Panc1 (cell line): Measurements from ENCODE around the gene ERMP1. TPM values are rescaled to one million over a fixed set of nuclear protein-coding genes. Genes with fewer than 3 reads are reported as not detected.

Experiments
- ATAC-seq: fragments of 200-7000 bp; cut with Tn5 transposase; 2 replicates; pipeline ENCODE4 v1.9.1; 2020; ENCODE audit warnings: mild to moderate bottlenecking, moderate library complexity
- BruUV-seq: library from RNA; stranded (reverse); fragments of 400-500 nt; replicated peaks from 2 replicates; lab custom pipeline; 2021; lab: Mats Ljungman, UMichigan
- CTCF ChIA-PET: fragments of 300-600 bp; sonication (Branson Sonifier 250); formaldehyde crosslinking; loops from one replicate; lab custom pipeline; 2022; ENCODE audit warnings: antibody characterized with exemption; lab: Charles Lee
- POLR2A ChIA-PET: fragments of 300-600 bp; sonication (Branson Sonifier 250); formaldehyde crosslinking; loops from one replicate; lab custom pipeline; 2022; ENCODE audit warnings: antibody characterized with exemption; lab: Charles Lee
- DNase-seq: peaks from one replicate; pipeline ENCODE4 v3.0.0-alpha.2; 2010; ENCODE audit warnings: low read depth, low spot score
- H3K27ac ChIP-seq: 2 replicates; pipeline ENCODE4 v1.5.1; 2011; ENCODE audit warnings: mild to moderate bottlenecking, low read length, inconsistent platforms
- H3K27me3 ChIP-seq: fragments of 200-500 bp; sonication (Bioruptor generic); 2 replicates; pipeline ENCODE4 v1.6.0; 2014; ENCODE audit warnings: low read length, inconsistent platforms; ENCODE audit not compliant: control insufficient read depth, insufficient read depth
- H3K36me3 ChIP-seq: fragments of 200-500 bp; sonication (Bioruptor generic); 2 replicates; pipeline ENCODE4 v1.5.1; 2014; ENCODE audit warnings: inconsistent platforms, mild to moderate bottlenecking, low read length, moderate library complexity; ENCODE audit not compliant: control insufficient read depth, insufficient read depth
- H3K4me1 ChIP-seq: 2 replicates; pipeline ENCODE4 v1.5.1; 2011; ENCODE audit warnings: inconsistent platforms, mild to moderate bottlenecking, low read length, moderate library complexity; ENCODE audit not compliant: control insufficient read depth, insufficient read depth
- H3K4me3 ChIP-seq, 2 experiments: 2 replicates each; pipeline ENCODE4 v1.5.1; 2011 to 2012; ENCODE audit warnings: low read depth in 2 of 2, low read length in 2 of 2, mild to moderate bottlenecking in 2 of 2, inconsistent platforms in 1 of 2, moderate library complexity in 1 of 2
- H3K9me3 ChIP-seq: fragments of 200-500 bp; sonication (Bioruptor generic); 2 replicates; pipeline ENCODE4 v1.5.1; 2014; ENCODE audit warnings: low read depth, mild to moderate bottlenecking, inconsistent platforms, low read length, moderate library complexity; ENCODE audit not compliant: control insufficient read depth, insufficient read depth
- POLR2AphosphoS5 ChIP-seq: IDR thresholded peaks from 2 replicates; pipeline ENCODE4 v1.6.1; 2012; ENCODE audit warnings: mild to moderate bottlenecking, low read depth, low read length, moderate library complexity
- SIN3A ChIP-seq: IDR thresholded peaks from 2 replicates; pipeline ENCODE4 v1.6.1; 2012; ENCODE audit warnings: low read depth, mild to moderate bottlenecking, low read length, moderate library complexity, borderline replicate concordance; ENCODE audit not compliant: insufficient read depth
- TCF7L2 ChIP-seq: IDR thresholded peaks from 2 replicates; pipeline ENCODE4 v1.6.1; 2011; ENCODE audit warnings: mild to moderate bottlenecking, low read depth, low read length, inconsistent platforms
- in situ Hi-C: cut with HindIII; loops from 2 replicates; pipeline ENCODE4 v1.10.0; 2016; ENCODE audit warnings: low sequenced_read_pairs, low pct_unique_long_range_greater_than_20kb
- intact Hi-C: fragments of 100-400 bp; cut with micrococcal nuclease; formaldehyde crosslinking; loops from one replicate; pipeline ENCODE4 v1.10.0; 2022; ENCODE audit not compliant: unreplicated experiment
- total RNA-seq: library from RNA; stranded (reverse); gene quantifications from one replicate; pipeline ENCODE4 v1.2.1, GENCODE V29; 2021; ENCODE audit not compliant: unreplicated experiment
- TF ChIP-seq, protein P1 (sequence below): fragments of 450-650 bp; IDR thresholded peaks from 2 replicates; pipeline ENCODE4 v1.5.1; 2017; ENCODE audit warnings: mild to moderate bottlenecking
- TF ChIP-seq, protein P2 (sequence below), 2 experiments: IDR thresholded peaks; 2 replicates each; pipeline ENCODE4 v1.6.1; 2011 to 2012; ENCODE audit warnings: low read depth in 2 of 2, control low read depth in 1 of 2, low read length in 1 of 2, mild to moderate bottlenecking in 1 of 2, moderate library complexity in 1 of 2; ENCODE audit not compliant: insufficient read depth in 1 of 2

ERMP1 gene
- total RNA-seq, 1 experiment from 2014 or later: 38.4 TPM

DNA sequence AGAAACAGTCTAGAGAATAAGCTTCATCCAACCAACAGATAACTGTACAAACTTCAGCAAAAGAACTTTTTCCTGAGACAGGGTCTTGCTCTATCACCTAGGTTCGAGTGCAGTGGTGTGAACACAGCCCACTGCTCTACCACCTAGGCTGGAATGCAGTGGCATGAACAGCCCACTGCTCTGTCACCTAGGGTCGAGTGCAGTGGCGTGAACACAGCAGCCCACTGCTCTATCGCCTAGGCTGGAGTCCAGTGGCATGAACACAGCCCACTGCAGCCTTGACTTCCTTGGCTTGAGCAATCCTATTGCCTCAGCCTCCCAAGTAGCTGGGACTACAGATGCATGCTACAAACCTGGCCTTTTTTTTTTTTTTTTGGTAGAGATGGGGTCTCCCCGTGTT lies 43.4 kb downstream of the ERMP1 start:
- no peak for DNase-seq
- no peaks in the 10 kb centered on the region; the same call in 1 of the 2 replicates for H3K36me3 ChIP-seq
- intact Hi-C loops: no loop called here
- POLR2A ChIA-PET: no interaction called here
- no peak for ATAC-seq
- no peak overlapping the region for H3K27ac ChIP-seq
- H3K9me3 ChIP-seq: no peaks in the 10 kb centered on the region
- CTCF ChIA-PET: no interaction called here
- H3K4me3 ChIP-seq: no peak overlapping the region
- no peaks in the 10 kb centered on the region for H3K27me3 ChIP-seq
- in situ Hi-C loops: no loop called here
- H3K4me1 ChIP-seq: no peaks in the 10 kb centered on the region
- TF ChIP-seq TCF7L2 (no peak), POLR2AphosphoS5 (no peak), SIN3A (no peak)
- TF ChIP-seq, protein P1, sequence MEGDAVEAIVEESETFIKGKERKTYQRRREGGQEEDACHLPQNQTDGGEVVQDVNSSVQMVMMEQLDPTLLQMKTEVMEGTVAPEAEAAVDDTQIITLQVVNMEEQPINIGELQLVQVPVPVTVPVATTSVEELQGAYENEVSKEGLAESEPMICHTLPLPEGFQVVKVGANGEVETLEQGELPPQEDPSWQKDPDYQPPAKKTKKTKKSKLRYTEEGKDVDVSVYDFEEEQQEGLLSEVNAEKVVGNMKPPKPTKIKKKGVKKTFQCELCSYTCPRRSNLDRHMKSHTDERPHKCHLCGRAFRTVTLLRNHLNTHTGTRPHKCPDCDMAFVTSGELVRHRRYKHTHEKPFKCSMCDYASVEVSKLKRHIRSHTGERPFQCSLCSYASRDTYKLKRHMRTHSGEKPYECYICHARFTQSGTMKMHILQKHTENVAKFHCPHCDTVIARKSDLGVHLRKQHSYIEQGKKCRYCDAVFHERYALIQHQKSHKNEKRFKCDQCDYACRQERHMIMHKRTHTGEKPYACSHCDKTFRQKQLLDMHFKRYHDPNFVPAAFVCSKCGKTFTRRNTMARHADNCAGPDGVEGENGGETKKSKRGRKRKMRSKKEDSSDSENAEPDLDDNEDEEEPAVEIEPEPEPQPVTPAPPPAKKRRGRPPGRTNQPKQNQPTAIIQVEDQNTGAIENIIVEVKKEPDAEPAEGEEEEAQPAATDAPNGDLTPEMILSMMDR: no peak
- TF ChIP-seq, protein P2, sequence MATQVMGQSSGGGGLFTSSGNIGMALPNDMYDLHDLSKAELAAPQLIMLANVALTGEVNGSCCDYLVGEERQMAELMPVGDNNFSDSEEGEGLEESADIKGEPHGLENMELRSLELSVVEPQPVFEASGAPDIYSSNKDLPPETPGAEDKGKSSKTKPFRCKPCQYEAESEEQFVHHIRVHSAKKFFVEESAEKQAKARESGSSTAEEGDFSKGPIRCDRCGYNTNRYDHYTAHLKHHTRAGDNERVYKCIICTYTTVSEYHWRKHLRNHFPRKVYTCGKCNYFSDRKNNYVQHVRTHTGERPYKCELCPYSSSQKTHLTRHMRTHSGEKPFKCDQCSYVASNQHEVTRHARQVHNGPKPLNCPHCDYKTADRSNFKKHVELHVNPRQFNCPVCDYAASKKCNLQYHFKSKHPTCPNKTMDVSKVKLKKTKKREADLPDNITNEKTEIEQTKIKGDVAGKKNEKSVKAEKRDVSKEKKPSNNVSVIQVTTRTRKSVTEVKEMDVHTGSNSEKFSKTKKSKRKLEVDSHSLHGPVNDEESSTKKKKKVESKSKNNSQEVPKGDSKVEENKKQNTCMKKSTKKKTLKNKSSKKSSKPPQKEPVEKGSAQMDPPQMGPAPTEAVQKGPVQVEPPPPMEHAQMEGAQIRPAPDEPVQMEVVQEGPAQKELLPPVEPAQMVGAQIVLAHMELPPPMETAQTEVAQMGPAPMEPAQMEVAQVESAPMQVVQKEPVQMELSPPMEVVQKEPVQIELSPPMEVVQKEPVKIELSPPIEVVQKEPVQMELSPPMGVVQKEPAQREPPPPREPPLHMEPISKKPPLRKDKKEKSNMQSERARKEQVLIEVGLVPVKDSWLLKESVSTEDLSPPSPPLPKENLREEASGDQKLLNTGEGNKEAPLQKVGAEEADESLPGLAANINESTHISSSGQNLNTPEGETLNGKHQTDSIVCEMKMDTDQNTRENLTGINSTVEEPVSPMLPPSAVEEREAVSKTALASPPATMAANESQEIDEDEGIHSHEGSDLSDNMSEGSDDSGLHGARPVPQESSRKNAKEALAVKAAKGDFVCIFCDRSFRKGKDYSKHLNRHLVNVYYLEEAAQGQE (IDR thresholded peaks at IDR 0.05; ENCODE audit: insufficient read depth in 1 of 2, low read depth in 2 of 2, low read length in 1 of 2): no peak
- no TSS peak for BruUV-seq

DNA sequence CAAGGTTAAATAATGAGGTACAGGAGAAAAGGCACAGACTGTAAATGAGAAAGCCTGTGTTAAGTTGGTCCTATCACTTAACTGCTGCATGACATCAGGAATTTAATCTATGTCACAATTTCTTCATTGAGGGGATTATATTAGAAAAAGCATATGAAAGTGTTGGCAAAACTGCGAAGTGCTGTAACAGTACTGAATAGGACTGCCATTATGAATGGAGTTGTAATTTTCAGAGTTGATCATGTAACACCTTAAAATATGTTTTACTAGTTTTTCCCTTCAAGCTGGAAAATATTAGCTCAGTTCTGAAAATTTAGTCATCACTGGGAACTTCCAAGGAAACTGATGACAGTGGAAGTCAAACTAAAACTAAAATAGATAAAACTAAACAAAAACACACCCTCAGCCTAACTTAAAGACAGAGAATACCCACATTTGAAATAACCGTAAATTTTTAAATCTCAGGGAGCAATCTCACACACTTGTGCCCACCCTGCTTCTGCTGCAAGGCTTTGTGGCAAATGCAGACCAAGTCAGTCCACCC lies 45.1 kb downstream of the ERMP1 start:
- no peak overlapping the region for H3K4me3 ChIP-seq
- H3K27me3 ChIP-seq: no peaks in the 10 kb centered on the region
- DNase-seq (no peak), ATAC-seq (no peak)
- TF ChIP-seq SIN3A: no peak
- TF ChIP-seq TCF7L2: no peak
- no peak for TF ChIP-seq POLR2AphosphoS5
- TF ChIP-seq, protein P1: no peak
- TF ChIP-seq, protein P2 (IDR thresholded peaks at IDR 0.05; ENCODE audit: insufficient read depth in 1 of 2, low read depth in 2 of 2, low read length in 1 of 2): no peak
- ChIA-PET POLR2A (no interaction called here), CTCF (no interaction called here)
- intact Hi-C loops: no loop called here
- no peak overlapping the region for H3K27ac ChIP-seq
- H3K4me1 ChIP-seq: no peaks in the 10 kb centered on the region
- no TSS peak for BruUV-seq
- in situ Hi-C loops: no loop called here
- H3K36me3 ChIP-seq: no peaks in the 10 kb centered on the region; the same call in 1 of the 2 replicates
- no peaks in the 10 kb centered on the region for H3K9me3 ChIP-seq
